Thoracic aorta (tissue), 2 donors: ENCODE measurements around the gene B3GNT9. TPM values are rescaled to one million over a fixed set of nuclear protein-coding genes. Genes with fewer than 3 reads are reported as not detected.
A peak's percentile ranks its signal among the peaks of the same experiment; 100 is the strongest.

Source experiments
- ATAC-seq: fragments of 150-250 bp; one replicate; pipeline ENCODE4 v1.8.0; 2017; ENCODE audit warnings: low read depth; ENCODE audit not compliant: insufficient number of reproducible peaks, low FRiP score
- DNase-seq: peaks from one replicate; pipeline ENCODE4 v3.0.0-alpha.2; 2020; ENCODE audit warnings: low spot score
- H3K27ac ChIP-seq, 2 donors: fragments of 200-600 bp; sonication (generic); 1 replicate in 1 of 2; 2 replicates in 1 of 2; pipeline ENCODE4 v1.5.1; 2016; ENCODE audit warnings: mild to moderate bottlenecking in 2 of 2, moderate library complexity in 2 of 2
- H3K27me3 ChIP-seq: fragments of 200-600 bp; sonication (generic); replicated peaks from 2 replicates; pipeline ENCODE4 v1.6.0; 2016; ENCODE audit warnings: mild to moderate bottlenecking; ENCODE audit not compliant: insufficient read depth
- H3K36me3 ChIP-seq: fragments of 200-600 bp; sonication (generic); one replicate; pipeline ENCODE4 v1.5.1; 2016
- H3K4me1 ChIP-seq, 2 donors: fragments of 200-600 bp; sonication (generic); 1 replicate in 1 of 2; 2 replicates in 1 of 2; pipeline versions ENCODE4 v1.5.1 to v1.6.0; 2016; ENCODE audit warnings: low read depth in 2 of 2, mild to moderate bottlenecking in 1 of 2; ENCODE audit not compliant: control insufficient read depth in 1 of 2
- H3K4me3 ChIP-seq: fragments of 200-600 bp; sonication (generic); 2 replicates; pipeline ENCODE4 v1.5.1; 2016; ENCODE audit warnings: mild to moderate bottlenecking
- H3K9me3 ChIP-seq: fragments of 200-600 bp; sonication (generic); 2 replicates; pipeline ENCODE4 v1.5.1; 2016
- total RNA-seq, 2 donors: library from RNA; depleted of rRNA; stranded (reverse); fragments of >200 nt; gene quantifications; one replicate each; pipeline versions ENCODE4 v1.1.0 to v1.2.3, GENCODE V29; 2016
- TF ChIP-seq, protein P1 (sequence below): fragments of 200-600 bp; sonication (generic); IDR thresholded peaks from one replicate; pipeline ENCODE4 v1.5.1; 2019; ENCODE audit warnings: antibody characterized with exemption

The B3GNT9 gene
- total RNA-seq, 2 donors from 2014 or later, result 33.5 to 59.6 TPM

DNA sequence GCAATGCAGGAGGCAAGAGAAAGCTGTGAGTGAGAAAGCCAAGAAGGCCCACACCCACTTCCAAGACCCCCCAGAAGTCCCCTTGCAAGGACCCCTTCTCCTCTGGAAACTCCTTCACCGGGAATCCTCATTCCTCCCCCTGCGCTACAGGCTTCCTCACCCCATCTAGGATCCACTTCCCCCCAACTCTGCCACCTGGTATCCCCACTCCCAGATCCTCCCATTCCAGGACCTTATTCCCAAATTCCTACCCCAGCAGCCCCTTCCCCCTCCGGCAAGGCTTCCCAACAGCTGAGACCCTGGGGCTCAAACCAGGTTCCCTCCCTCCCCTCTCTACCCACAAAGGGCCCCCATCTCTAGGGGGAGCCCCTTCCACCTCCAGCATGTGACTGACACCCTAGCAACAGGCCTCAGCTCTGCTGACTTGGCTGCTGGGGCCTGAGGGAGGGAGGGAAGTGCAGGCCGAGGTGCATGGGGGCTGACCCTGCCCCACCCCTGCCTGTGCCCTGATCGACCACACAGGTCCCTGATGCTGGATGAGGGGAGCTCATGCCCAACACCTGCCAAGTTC is 15.9 kb upstream of the B3GNT9 start:
- Histone ChIP-seq H3K27me3 (no peaks in the 10 kb centered on the region), H3K4me1 (peaks cover 35 to 66% of the 10 kb centered on the region in 2 donors), H3K4me3 (no peak overlapping the region), H3K36me3 (no peaks in the 10 kb centered on the region), H3K27ac (no peak overlapping the region), H3K9me3 (no peaks in the 10 kb centered on the region)
- ATAC-seq, result no peak
- TF ChIP-seq, protein P1, sequence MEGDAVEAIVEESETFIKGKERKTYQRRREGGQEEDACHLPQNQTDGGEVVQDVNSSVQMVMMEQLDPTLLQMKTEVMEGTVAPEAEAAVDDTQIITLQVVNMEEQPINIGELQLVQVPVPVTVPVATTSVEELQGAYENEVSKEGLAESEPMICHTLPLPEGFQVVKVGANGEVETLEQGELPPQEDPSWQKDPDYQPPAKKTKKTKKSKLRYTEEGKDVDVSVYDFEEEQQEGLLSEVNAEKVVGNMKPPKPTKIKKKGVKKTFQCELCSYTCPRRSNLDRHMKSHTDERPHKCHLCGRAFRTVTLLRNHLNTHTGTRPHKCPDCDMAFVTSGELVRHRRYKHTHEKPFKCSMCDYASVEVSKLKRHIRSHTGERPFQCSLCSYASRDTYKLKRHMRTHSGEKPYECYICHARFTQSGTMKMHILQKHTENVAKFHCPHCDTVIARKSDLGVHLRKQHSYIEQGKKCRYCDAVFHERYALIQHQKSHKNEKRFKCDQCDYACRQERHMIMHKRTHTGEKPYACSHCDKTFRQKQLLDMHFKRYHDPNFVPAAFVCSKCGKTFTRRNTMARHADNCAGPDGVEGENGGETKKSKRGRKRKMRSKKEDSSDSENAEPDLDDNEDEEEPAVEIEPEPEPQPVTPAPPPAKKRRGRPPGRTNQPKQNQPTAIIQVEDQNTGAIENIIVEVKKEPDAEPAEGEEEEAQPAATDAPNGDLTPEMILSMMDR, result no peak
- no peak for DNase-seq

DNA sequence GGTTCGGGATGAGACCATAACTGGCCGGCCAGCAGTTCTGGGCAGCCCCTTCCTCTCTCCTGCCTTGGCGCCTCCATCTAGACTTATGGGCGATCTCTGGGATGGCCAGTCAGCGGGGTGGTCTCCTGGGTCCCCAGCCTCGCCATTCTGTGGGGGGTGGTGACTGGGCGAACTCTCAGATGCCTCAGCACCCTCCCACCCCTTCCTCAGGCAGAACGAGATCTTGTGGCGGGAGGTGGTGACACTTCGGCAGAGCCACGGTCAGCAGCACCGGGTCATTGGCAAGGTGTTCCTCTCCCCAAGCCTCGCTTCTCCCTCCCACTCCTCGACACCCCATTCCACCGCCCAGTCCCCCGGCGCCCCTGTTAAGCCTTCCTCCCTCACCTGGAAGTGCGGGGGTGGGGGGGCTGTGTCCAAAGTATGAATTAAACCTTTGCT is 15.3 kb upstream of the B3GNT9 start:
- Histone ChIP-seq H3K27me3 (no peaks in the 10 kb centered on the region), H3K27ac (no peak overlapping the region), H3K4me3 (no peak overlapping the region), H3K36me3 (no peaks in the 10 kb centered on the region), H3K4me1 (peaks cover 38 to 66% of the 10 kb centered on the region in 2 donors), H3K9me3 (no peaks in the 10 kb centered on the region)
- DNase-seq (no peak), ATAC-seq (no peak)
- TF ChIP-seq, protein P1, result no peak

DNA sequence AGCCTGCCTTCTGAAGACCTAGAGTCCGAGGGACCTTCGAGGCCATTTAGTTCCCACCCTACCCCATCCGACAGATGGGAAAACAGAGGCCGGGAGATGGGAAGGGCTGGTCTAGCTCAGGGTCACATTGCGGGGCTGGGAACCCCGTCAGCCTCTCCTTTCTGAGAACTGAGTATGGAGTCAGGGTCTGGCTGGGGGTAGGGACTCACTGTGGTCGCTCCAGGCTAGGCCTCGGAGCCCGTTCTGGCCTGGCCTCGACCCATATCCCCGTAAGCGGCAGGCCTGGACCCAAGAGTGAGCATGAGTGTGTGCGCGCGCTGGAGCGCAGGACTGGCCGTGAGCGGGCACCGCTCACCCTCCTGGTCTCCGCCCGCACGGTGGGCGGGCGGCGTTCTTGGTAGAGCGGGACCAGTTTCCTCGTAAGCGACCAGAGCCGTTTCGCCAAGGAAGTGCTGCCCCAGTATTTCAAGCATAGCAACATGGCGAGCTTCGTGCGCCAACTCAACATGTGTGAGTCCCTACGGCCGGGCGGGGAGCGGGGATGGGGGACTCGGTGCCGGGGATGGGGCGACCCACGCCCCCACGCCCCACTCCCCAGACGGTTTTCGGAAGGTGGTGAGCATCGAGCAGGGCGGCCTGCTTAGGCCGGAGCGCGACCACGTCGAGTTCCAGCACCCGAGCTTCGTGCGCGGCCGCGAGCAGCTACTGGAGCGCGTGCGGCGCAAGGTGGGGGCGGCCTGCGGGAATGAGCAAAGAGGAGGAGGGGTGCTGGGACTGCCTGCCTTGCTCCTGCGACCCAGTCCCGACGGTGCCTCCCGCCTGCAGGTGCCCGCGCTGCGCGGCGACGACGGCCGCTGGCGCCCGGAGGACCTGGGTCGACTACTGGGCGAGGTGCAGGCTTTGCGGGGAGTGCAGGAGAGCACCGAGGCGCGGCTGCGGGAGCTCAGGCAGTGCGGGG is 14.6 kb upstream of the B3GNT9 start:
- no peaks in the 10 kb centered on the region for H3K27me3 ChIP-seq

DNA sequence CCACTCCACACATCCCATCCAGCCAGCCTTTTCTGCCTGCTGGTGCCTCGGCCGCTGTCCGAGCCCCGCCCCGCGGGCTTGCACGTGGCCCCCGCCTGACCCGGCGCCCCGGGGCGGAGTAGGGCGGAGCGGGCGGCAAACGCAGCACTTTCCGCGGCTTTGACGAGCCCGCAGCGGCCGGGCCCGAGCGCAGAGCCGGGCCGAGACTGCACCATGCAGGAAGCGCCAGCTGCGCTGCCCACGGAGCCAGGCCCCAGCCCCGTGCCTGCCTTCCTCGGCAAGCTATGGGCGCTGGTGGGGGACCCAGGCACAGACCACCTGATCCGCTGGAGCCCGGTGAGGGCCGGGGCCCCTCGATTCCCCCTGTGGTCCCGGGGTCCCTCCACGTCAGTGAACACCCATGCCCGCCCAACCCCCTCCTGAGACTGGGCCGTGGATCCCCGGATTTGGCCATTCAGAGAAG is 13.8 kb upstream of the B3GNT9 start, which contains the start of gene HSF4:
Gene HSF4, plus strand, starts transcription at position 147 of the 463 bp plus-strand sequence. Its CDS starts 67 bp downstream, at position 214.
- DNase-seq (no peak), ATAC-seq (no peak)
- Histone ChIP-seq H3K27ac (peak within 1 kb of the TSS; percentile 77), H3K36me3 (no peaks in the 10 kb centered on the region), H3K4me3 (peak within 1 kb of the TSS; percentile 75), H3K27me3 (no peaks in the 10 kb centered on the region), H3K4me1 (peaks cover 34 to 57% of the 10 kb centered on the region in 2 donors), H3K9me3 (no peaks in the 10 kb centered on the region)
- TF ChIP-seq, protein P1, result no peak

More for the DNA sequence above, 14.6 kb upstream of the B3GNT9 start:
- TF ChIP-seq, protein P1, result no peak
- H3K27ac ChIP-seq, result peak overlapping the region in 1 of 2 donors; percentile 77
- no peaks in the 10 kb centered on the region for H3K36me3 ChIP-seq
- H3K9me3 ChIP-seq, result no peaks in the 10 kb centered on the region
- DNase-seq (no peak), ATAC-seq (no peak)
- peaks cover 39 to 64% of the 10 kb centered on the region in 2 donors for H3K4me1 ChIP-seq
- peak overlapping the region; percentile 75 for H3K4me3 ChIP-seq

DNA sequence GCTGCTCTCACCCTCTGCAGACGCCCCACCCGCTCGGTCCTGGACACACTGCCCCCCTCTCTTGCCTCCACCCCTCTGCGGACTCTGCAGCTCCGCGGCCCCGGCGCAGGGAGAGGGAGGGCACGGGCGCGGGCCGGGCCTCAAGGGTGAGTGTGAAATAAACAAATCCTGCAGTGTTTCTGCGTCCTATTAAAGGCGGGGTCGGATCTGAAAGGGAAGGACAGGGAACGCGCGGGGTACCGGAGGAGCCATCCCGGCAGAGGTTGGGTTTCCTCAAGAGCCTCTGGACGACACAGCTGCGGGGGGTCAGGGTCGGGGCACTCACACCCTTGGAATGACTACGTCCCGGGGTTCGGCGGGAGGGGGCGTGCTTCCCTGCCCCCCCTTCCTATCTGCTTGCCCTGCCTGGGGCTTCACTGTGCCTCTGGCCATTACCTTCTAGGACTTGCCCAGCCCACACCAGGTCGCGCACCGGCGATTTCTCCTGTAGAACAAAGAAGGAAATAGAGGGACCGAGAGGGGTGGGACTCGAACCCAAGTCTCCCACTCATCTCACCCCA is 13.3 kb upstream of the B3GNT9 start:
- Histone ChIP-seq H3K27me3 (no peaks in the 10 kb centered on the region), H3K4me1 (peaks cover 28 to 55% of the 10 kb centered on the region in 2 donors), H3K9me3 (no peaks in the 10 kb centered on the region), H3K27ac (peak overlapping the region; percentile 77), H3K36me3 (no peaks in the 10 kb centered on the region), H3K4me3 (peak overlapping the region; percentile 75)
- DNase-seq (no peak), ATAC-seq (no peak)
- TF ChIP-seq, protein P1, result no peak
